ENCODE results near the gene AKT1. TPM values are rescaled to one million over a fixed set of nuclear protein-coding genes. Genes with fewer than 3 reads are reported as not detected.

AKT1 gene
- total RNA-seq, 1 donor from 2014 or later, result 92.8 TPM

DNA sequence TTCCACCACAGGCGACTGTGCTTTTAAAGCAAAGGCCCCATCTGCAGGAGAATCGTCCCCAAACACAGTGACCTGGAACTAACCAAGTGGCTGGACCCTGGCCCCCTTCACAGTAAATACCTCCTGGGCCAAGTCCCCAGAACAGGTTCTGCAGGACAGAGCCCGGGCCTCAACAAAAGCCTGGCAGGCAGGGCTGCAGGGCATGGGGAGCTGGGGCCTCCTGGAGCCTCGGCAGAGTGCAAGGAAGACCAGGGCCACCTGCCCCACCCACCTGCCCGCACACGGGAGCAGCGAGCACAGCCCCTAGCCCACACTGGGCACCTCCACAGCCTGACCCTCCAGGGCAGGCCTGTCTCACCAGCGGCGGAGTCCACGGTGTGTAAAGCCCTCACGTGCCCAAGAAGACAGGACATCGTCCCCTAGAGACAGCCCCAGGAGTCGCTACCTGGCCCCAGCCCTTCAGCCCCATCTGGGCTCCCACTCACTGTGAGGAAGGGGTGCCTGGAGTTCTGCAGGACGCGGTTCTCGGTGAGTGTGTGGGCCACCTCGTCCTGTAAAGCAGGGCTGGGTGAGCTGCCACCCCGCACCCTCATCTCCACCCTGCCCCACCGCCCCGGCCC, 21.0 kb downstream of the AKT1 start:
- Histone ChIP-seq H3K27ac (no peak overlapping the region), H3K9me3 (no peaks in the 10 kb centered on the region), H3K4me1 (peaks cover 12% of the 10 kb centered on the region), H3K36me3 (peaks cover 0 to 18% of the 10 kb centered on the region in 2 donors), H3K4me3 (no peak overlapping the region), H3K27me3 (no peaks in the 10 kb centered on the region)
- intact Hi-C loops (cut with DNase I), result no loop called here
- no peak for TF ChIP-seq POLR2AphosphoS5 (IDR thresholded peaks at IDR 0.05; ENCODE audit: insufficient read depth in 1 of 2, low read depth in 1 of 2)
- TF ChIP-seq CTCF (IDR thresholded peaks at IDR 0.05), result no peak
- TF ChIP-seq POLR2A (IDR thresholded peaks at IDR 0.05), result no peak
- DNase-seq (ENCODE audit: extremely low spot score in 2 of 2), result no peak

DNA sequence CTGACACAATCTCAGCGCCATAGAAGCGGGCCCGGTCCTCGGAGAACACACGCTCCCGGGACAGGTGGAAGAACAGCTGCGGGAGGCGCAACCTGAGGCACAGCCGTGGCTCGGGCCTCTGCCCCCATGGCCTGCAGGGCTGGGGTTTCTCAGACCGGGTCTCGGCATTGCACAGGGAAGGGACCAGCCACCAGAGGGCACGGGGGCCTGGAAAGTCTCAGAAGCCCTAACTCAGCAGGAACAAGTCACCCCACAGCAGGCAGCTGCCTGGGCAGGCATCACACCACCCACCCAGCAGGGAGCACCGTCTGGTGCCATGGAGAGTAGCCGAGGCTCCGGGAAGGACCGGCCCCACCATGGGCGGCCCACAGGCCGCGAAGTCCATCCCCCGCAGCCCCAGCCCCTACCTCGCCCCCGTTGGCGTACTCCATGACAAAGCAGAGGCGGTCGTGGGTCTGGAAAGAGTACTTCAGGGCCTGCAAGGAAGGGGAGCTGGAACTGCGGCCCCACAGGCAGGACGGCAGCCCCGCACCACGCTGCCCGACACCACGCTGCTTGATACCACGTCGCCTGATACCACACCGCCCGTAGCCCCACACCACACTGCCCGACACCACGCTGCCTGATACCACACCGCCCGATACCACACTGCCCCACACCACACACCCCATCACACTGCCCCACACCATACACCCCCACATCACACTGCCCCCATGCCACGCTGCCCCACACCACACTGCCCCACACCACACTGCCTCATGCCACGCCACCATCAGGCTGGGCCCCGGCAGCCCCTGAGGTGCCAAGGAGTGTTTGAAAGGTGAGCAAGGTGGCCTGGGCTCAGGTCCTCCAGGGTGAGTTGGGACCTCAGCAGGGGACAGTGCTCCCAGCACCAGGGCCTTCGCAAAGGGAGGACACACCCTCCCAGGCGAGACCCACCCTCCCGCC, 21.8 kb downstream of the AKT1 start:
- H3K9me3 ChIP-seq, result no peaks in the 10 kb centered on the region
- H3K27me3 ChIP-seq, result no peaks in the 10 kb centered on the region
- peaks cover 16% of the 10 kb centered on the region for H3K4me1 ChIP-seq
- peaks cover 0 to 18% of the 10 kb centered on the region in 2 donors for H3K36me3 ChIP-seq
- no peak for TF ChIP-seq CTCF (IDR thresholded peaks at IDR 0.05)
- TF ChIP-seq POLR2AphosphoS5 (IDR thresholded peaks at IDR 0.05; ENCODE audit: insufficient read depth in 1 of 2, low read depth in 1 of 2), result no peak
- TF ChIP-seq POLR2A (IDR thresholded peaks at IDR 0.05), result no peak
- intact Hi-C loops (cut with DNase I), result no loop called here
- no peak overlapping the region for H3K27ac ChIP-seq
- no peak overlapping the region for H3K4me3 ChIP-seq
- DNase-seq (ENCODE audit: extremely low spot score in 2 of 2), result no peak

DNA sequence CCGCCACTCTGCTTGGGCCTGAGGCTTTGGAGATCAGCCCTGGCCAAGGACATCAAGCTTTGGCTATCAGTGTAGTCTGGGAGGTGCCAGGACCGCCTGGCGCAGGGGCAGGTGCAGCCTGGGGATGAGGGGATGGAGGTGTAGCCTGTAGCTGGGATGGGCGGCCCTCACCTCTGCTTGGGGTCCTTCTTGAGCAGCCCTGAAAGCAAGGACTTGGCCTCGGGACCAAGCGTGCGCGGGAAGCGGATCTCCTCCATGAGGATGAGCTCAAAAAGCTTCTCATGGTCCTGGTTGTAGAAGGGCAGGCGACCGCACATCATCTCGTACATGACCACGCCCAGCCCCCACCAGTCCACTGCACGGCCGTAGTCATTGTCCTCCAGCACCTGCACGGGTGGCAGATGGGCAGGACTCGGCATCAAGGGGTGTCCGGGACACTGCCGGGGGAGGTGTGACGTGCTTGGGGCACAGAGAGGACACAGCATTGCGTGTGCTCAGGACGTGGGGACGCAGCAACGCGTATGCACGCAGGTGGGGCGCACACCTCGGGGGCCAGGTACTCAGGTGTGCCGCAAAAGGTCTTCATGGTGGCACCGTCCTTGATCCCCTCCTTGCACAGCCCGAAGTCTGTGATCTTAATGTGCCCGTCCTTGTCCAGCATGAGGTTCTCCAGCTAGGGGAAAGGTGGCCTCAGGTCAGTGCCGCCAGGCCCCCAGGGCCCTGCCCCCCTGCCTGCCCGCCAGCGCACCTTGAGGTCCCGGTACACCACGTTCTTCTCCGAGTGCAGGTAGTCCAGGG, 22.6 kb downstream of the AKT1 start:
- Histone ChIP-seq H3K27me3 (no peaks in the 10 kb centered on the region), H3K36me3 (peaks cover 0 to 18% of the 10 kb centered on the region in 2 donors), H3K4me1 (peaks cover 23% of the 10 kb centered on the region), H3K9me3 (no peaks in the 10 kb centered on the region), H3K4me3 (no peak overlapping the region), H3K27ac (no peak overlapping the region)
- intact Hi-C loops (cut with DNase I), result no loop called here
- TF ChIP-seq POLR2AphosphoS5 (IDR thresholded peaks at IDR 0.05; ENCODE audit: insufficient read depth in 1 of 2, low read depth in 1 of 2) (no peak), POLR2A (IDR thresholded peaks at IDR 0.05) (no peak), CTCF (IDR thresholded peaks at IDR 0.05) (no peak)
- no peak for DNase-seq (ENCODE audit: extremely low spot score in 2 of 2)

GRCh38 chr14:104771918-104772706, 23.4 kb downstream of the AKT1 start:
- Histone ChIP-seq H3K4me1 (peaks cover 23% of the 10 kb centered on the region), H3K27ac (no peak overlapping the region), H3K9me3 (no peaks in the 10 kb centered on the region), H3K27me3 (no peaks in the 10 kb centered on the region), H3K36me3 (peaks cover 0 to 18% of the 10 kb centered on the region in 2 donors), H3K4me3 (no peak overlapping the region)
- TF ChIP-seq POLR2A (IDR thresholded peaks at IDR 0.05), result no peak
- TF ChIP-seq POLR2AphosphoS5 (IDR thresholded peaks at IDR 0.05; ENCODE audit: insufficient read depth in 1 of 2, low read depth in 1 of 2), result peak in 1 of 2 donors; percentile 12
- no peak for TF ChIP-seq CTCF (IDR thresholded peaks at IDR 0.05)
- intact Hi-C loops (cut with DNase I), result no loop called here
- DNase-seq (ENCODE audit: extremely low spot score in 2 of 2), result no peak
